H1 (cell line): ENCODE results near the gene FTCDNL1. TPM values are rescaled to one million over a fixed set of nuclear protein-coding genes. Genes with fewer than 3 reads are reported as not detected.

Experiments
- CTCF ChIA-PET: fragments of 300-600 bp; sonication (Branson Sonifier 250); formaldehyde crosslinking; loops from one replicate; lab custom pipeline; 2021; ENCODE audit not compliant: partially characterized antibody; lab: Charles Lee
- POLR2A ChIA-PET: fragments of 300-600 bp; sonication (Branson Sonifier 250); formaldehyde crosslinking; loops from one replicate; lab custom pipeline; 2021; ENCODE audit warnings: inconsistent platforms; ENCODE audit not compliant: partially characterized antibody; lab: Charles Lee
- DNase-seq, 2 experiments: peaks; one replicate each; pipeline versions ENCODE4 v3.0.0 to v3.0.0-alpha.2; 2010 to 2022; ENCODE audit warnings: low spot score in 2 of 2, low read depth in 1 of 2, mixed read lengths in 1 of 2
- FAIRE-seq: peaks from 2 replicates; lab custom pipeline; 2011; peaks lifted over from hg19 to GRCh38; lab: Jason Lieb, UNC
- H2AFZ ChIP-seq: 2 replicates; pipeline ENCODE4 v1.8.1; 2012; ENCODE audit warnings: low read length, inconsistent platforms
- H2AK5ac ChIP-seq: 2 replicates; pipeline ENCODE4 v1.6.1; 2013; ENCODE audit warnings: low read depth, low read length
- H2BK120ac ChIP-seq: replicated peaks from 2 replicates; pipeline ENCODE3; 2013; ENCODE audit warnings: low read depth, low read length, inconsistent platforms
- H2BK12ac ChIP-seq: 2 replicates; pipeline ENCODE4 v1.6.1; 2013; ENCODE audit warnings: low read depth, low read length
- H2BK15ac ChIP-seq: 2 replicates; pipeline ENCODE4 v1.6.1; 2013; ENCODE audit warnings: low read length
- H2BK20ac ChIP-seq: 2 replicates; pipeline ENCODE4 v1.6.1; 2013; ENCODE audit warnings: low read length
- H2BK5ac ChIP-seq: 2 replicates; pipeline ENCODE4 v1.6.1; 2013; ENCODE audit warnings: low read depth, low read length
- H3K14ac ChIP-seq: 2 replicates; pipeline ENCODE4 v1.6.1; 2013; ENCODE audit warnings: inconsistent platforms; ENCODE audit not compliant: insufficient read length
- H3K18ac ChIP-seq: 2 replicates; pipeline ENCODE4 v1.6.1; 2013; ENCODE audit warnings: low read length; ENCODE audit errors: extremely low read depth
- H3K23ac ChIP-seq: 2 replicates; pipeline ENCODE4 v1.6.1; 2013; ENCODE audit warnings: inconsistent platforms; ENCODE audit not compliant: insufficient read length
- H3K23me2 ChIP-seq: 2 replicates; pipeline ENCODE4 v1.6.1; 2013; ENCODE audit warnings: low read depth, low read length
- H3K27ac ChIP-seq: 2 replicates; pipeline ENCODE4 v1.6.1; 2011; ENCODE audit warnings: low read depth, low read length, inconsistent platforms
- H3K27me3 ChIP-seq, 4 experiments: replicated peaks in 1 of 4; 1 replicate in 1 of 4; 2 replicates in 3 of 4; pipeline versions ENCODE4 v1.6.1 to v1.8.1; 2011 to 2013; ENCODE audit warnings: low read length in 3 of 4, mild to moderate bottlenecking in 3 of 4, inconsistent platforms in 2 of 4, mixed read lengths in 2 of 4, moderate library complexity in 1 of 4; ENCODE audit not compliant: control insufficient read depth in 3 of 4, insufficient read depth in 3 of 4; ENCODE audit errors: extremely low read depth in 1 of 4
- H3K36me3 ChIP-seq, 4 experiments: 2 replicates each; pipeline versions ENCODE4 v1.6.1 to v1.8.1; 2011 to 2013; ENCODE audit warnings: mild to moderate bottlenecking in 4 of 4, low read length in 3 of 4, moderate library complexity in 2 of 4, control low read depth in 1 of 4, inconsistent platforms in 1 of 4; ENCODE audit not compliant: insufficient read depth in 4 of 4, control insufficient read depth in 2 of 4
- H3K4ac ChIP-seq: replicated peaks from 2 replicates; pipeline ENCODE3; 2013; ENCODE audit warnings: low read length, low read depth, mixed read lengths, inconsistent platforms; ENCODE audit not compliant: insufficient read length
- H3K4me1 ChIP-seq, 4 experiments: replicated peaks in 1 of 4; 1 replicate in 1 of 4; 2 replicates in 3 of 4; pipeline versions ENCODE4 v1.6.1 to v1.8.1; 2011 to 2013; ENCODE audit warnings: low read length in 3 of 4, inconsistent platforms in 2 of 4, mixed read lengths in 1 of 4; ENCODE audit not compliant: insufficient read depth in 4 of 4, control insufficient read depth in 3 of 4
- H3K4me2 ChIP-seq, 2 experiments: 2 replicates each; pipeline versions ENCODE4 v1.6.1 to v1.8.1; 2011 to 2013; ENCODE audit warnings: low read depth in 2 of 2, low read length in 2 of 2, control low read depth in 1 of 2, inconsistent platforms in 1 of 2, mild to moderate bottlenecking in 1 of 2; ENCODE audit not compliant: insufficient read depth in 1 of 2
- H3K4me3 ChIP-seq, 4 experiments: fragments of 200-600, 300-600 bp in 1 of 4; sonication (generic), shearing (Covaris generic), sonication (Bioruptor Twin) in 1 of 4; 2 replicates each; pipeline versions ENCODE4 v1.5.1 to v1.8.1; 2011 to 2016; ENCODE audit warnings: low read length in 4 of 4, low read depth in 3 of 4, control low read depth in 2 of 4, inconsistent platforms in 2 of 4, mild to moderate bottlenecking in 2 of 4, mixed read lengths in 1 of 4, moderate library complexity in 1 of 4; ENCODE audit not compliant: insufficient read depth in 2 of 4; ENCODE audit errors: extremely low read depth in 1 of 4
- H3K56ac ChIP-seq: replicated peaks from 2 replicates; pipeline ENCODE3; 2013; ENCODE audit warnings: low read depth, mild to moderate bottlenecking, mixed read lengths, low read length, inconsistent platforms; ENCODE audit not compliant: insufficient read length
- H3K79me1 ChIP-seq: 2 replicates; pipeline ENCODE4 v1.6.1; 2013; ENCODE audit warnings: low read depth, low read length, control low read depth
- H3K79me2 ChIP-seq, 2 experiments: 2 replicates each; pipeline versions ENCODE4 v1.6.1 to v1.8.1; 2012 to 2013; ENCODE audit warnings: low read length in 2 of 2, mild to moderate bottlenecking in 2 of 2, inconsistent platforms in 1 of 2; ENCODE audit not compliant: insufficient read depth in 2 of 2, control insufficient read depth in 1 of 2
- H3K9ac ChIP-seq, 4 experiments: replicated peaks in 1 of 4; 1 replicate in 1 of 4; 2 replicates in 3 of 4; pipeline versions ENCODE4 v1.6.1 to v1.8.1; 2011 to 2013; ENCODE audit warnings: low read depth in 3 of 4, low read length in 3 of 4, control low read depth in 2 of 4, mild to moderate bottlenecking in 2 of 4, moderate library complexity in 2 of 4, inconsistent platforms in 1 of 4; ENCODE audit errors: extremely low read depth in 1 of 4
- H3K9me3 ChIP-seq, 2 experiments: 2 replicates each; pipeline versions ENCODE4 v1.6.1 to v1.8.1; 2012 to 2013; ENCODE audit warnings: mild to moderate bottlenecking in 2 of 2, moderate library complexity in 2 of 2, control low read depth in 1 of 2, inconsistent platforms in 1 of 2, low read depth in 1 of 2, low read length in 1 of 2, mixed read lengths in 1 of 2; ENCODE audit not compliant: insufficient read depth in 2 of 2
- H4K20me1 ChIP-seq, 2 experiments: replicated peaks in 1 of 2; 2 replicates each; pipeline versions ENCODE3 to v1.8.1; 2011 to 2013; ENCODE audit warnings: inconsistent platforms in 2 of 2, low read length in 2 of 2, mild to moderate bottlenecking in 1 of 2; ENCODE audit not compliant: insufficient read depth in 2 of 2, control insufficient read depth in 1 of 2
- H4K5ac ChIP-seq: 2 replicates; pipeline ENCODE4 v1.6.1; 2013; ENCODE audit warnings: low read length, low read depth, mixed read lengths, inconsistent platforms; ENCODE audit not compliant: insufficient read length
- H4K8ac ChIP-seq: 2 replicates; pipeline ENCODE4 v1.8.0; 2013; ENCODE audit warnings: mild to moderate bottlenecking, moderate library complexity, low read length, inconsistent platforms; ENCODE audit not compliant: insufficient read depth; ENCODE audit errors: extremely low read depth
- H4K91ac ChIP-seq: replicated peaks from 2 replicates; pipeline ENCODE3; 2013; ENCODE audit warnings: low read length, mixed read lengths, inconsistent platforms; ENCODE audit not compliant: insufficient read length
- BACH1 ChIP-seq: IDR thresholded peaks from 2 replicates; pipeline ENCODE4 v1.6.1; 2012; ENCODE audit warnings: low read length, improper control_type of control experiment
- BCL11A ChIP-seq, 2 experiments: IDR thresholded peaks; one replicate each; pipeline ENCODE4 v1.6.1; 2011; ENCODE audit warnings: low read depth in 2 of 2, low read length in 2 of 2, mild to moderate bottlenecking in 2 of 2
- BRCA1 ChIP-seq: IDR thresholded peaks from 2 replicates; pipeline ENCODE4 v1.6.1; 2012; ENCODE audit warnings: low read depth, low read length, improper control_type of control experiment
- CEBPB ChIP-seq: IDR thresholded peaks from 2 replicates; pipeline ENCODE4 v1.6.1; 2012; ENCODE audit warnings: low read depth, low read length
- CHD2 ChIP-seq: IDR thresholded peaks from 2 replicates; pipeline ENCODE4 v1.6.1; 2012; ENCODE audit warnings: low read length, improper control_type of control experiment
- EP300 ChIP-seq, 2 experiments: IDR thresholded peaks; 1 replicate in 1 of 2; 2 replicates in 1 of 2; pipeline ENCODE4 v1.6.1; 2011 to 2012; ENCODE audit warnings: low read depth in 2 of 2, low read length in 2 of 2, mild to moderate bottlenecking in 2 of 2, borderline replicate concordance in 1 of 2, inconsistent platforms in 1 of 2, moderate library complexity in 1 of 2
- JUND ChIP-seq: IDR thresholded peaks from 2 replicates; pipeline ENCODE4 v1.6.1; 2011; ENCODE audit warnings: mild to moderate bottlenecking, improper control_type of control experiment, low read length
- KDM5A ChIP-seq: fragments of 200-600 bp; IDR thresholded peaks from 2 replicates; pipeline ENCODE4 v1.7.1; 2012; ENCODE audit warnings: mild to moderate bottlenecking, low read length, inconsistent platforms, mixed read lengths
- MAFK ChIP-seq: IDR thresholded peaks from 2 replicates; pipeline ENCODE4 v1.6.1; 2012; ENCODE audit warnings: low read depth, mild to moderate bottlenecking, improper control_type of control experiment, low read length
- PHF8 ChIP-seq: fragments of 200-600 bp; sonication (generic); conservative IDR thresholded peaks from 2 replicates; pipeline ENCODE4 v1.7.1; 2012; ENCODE audit warnings: low read depth, mild to moderate bottlenecking, inconsistent platforms, low read length, moderate library complexity
- RNF2 ChIP-seq: fragments of 200-900, 300-1000 bp; sonication (generic); IDR thresholded peaks from 2 replicates; pipeline ENCODE4 v1.7.1; 2016; ENCODE audit warnings: borderline replicate concordance, low read depth, mild to moderate bottlenecking, antibody characterized with exemption, low read length; ENCODE audit not compliant: poor library complexity, severe bottlenecking; ENCODE audit errors: missing control alignments
- SIRT6 ChIP-seq: IDR thresholded peaks from one replicate; pipeline ENCODE4 v1.7.1; 2012; ENCODE audit warnings: low read length, inconsistent platforms
- SRF ChIP-seq: IDR thresholded peaks from 2 replicates; pipeline ENCODE4 v1.6.1; 2011; ENCODE audit warnings: mild to moderate bottlenecking, low read depth, low read length, moderate library complexity
- ZNF274 ChIP-seq: IDR thresholded peaks from 2 replicates; pipeline ENCODE4 v1.7.0; 2012; ENCODE audit warnings: low read length, borderline replicate concordance; ENCODE audit errors: extremely low read depth
- WGBS, 2 experiments: shearing (Covaris generic) in 1 of 2; methylation state at CpG; one replicate each; pipeline versions ENCODE4 v1.1.6 to v1.1.7; 2013 to 2015; ENCODE audit warnings: low lambda C conversion rate in 2 of 2, mixed read lengths in 2 of 2, inconsistent platforms in 1 of 2, low coverage in 1 of 2, missing lambda C conversion rate in 1 of 2; ENCODE audit not compliant: insufficient replicate concordance in 2 of 2, insufficient coverage in 1 of 2, insufficient read length in 1 of 2; ENCODE audit errors: extremely low coverage in 1 of 2, missing lambda C conversion rate in 1 of 2; 5-methylcytosine and 5-hydroxymethylcytosine counted together
- polyA plus RNA-seq, 7 experiments: library from polyadenylated mRNA; depleted of rRNA in 3 of 7; stranded (reverse) in 5 of 7; unstranded in 2 of 7; fragments of >200 nt in 5 of 7; fragments of 200-250 nt in 2 of 7; gene quantifications; 1 replicate in 5 of 7; 2 replicates in 1 of 7; 4 replicates in 1 of 7; pipeline versions ENCODE4 v1.2.1 to v1.2.3, GENCODE V29; 2011 to 2013; ENCODE audit warnings: missing spikeins in 2 of 7, mixed read lengths in 2 of 7
- total RNA-seq: library from RNA; stranded (reverse); fragmentation: NEBNext Ultra II Directional; extraction: Animal tissue kit (Norgen Biotek cat#: 25700); gene quantifications from 2 replicates; pipeline ENCODE4 v1.2.1, GENCODE V29; 2021
- TF ChIP-seq, protein P1 (sequence below): IDR thresholded peaks from 2 replicates; pipeline ENCODE4 v1.6.1; 2011; ENCODE audit warnings: low read depth, mild to moderate bottlenecking, low read length; ENCODE audit not compliant: insufficient read depth

FTCDNL1 gene
- total and polyA plus RNA-seq, 2 of the 8 experiments (the other 6 are each of a cell fraction or from before 2014, with no cell fraction given), result 0.41 to 0.97 TPM

DNA sequence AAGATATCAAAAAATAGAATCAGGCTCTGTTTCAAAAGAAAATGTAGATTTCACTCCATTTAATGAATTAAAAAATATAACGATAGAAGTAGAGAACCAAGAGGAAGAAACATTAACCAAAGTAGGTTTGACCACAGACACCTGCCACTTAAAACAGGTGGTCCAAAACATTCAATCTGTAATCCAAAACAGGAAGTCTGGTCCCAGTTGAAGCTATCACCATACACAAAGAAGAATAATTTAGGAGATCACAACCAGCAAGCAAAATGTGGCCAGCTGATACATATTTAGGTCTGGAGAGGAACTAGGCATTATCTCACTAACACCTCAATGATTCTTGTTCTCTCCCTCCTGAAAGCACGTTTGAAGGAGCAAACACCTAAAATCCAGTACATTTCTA, 73.1 kb downstream of the FTCDNL1 start:
- H2BK120ac ChIP-seq, result no peak overlapping the region
- DNase-seq (no peak), FAIRE-seq (no peak)
- no peak overlapping the region for H2BK15ac ChIP-seq
- peaks cover 0 to 3% of the 10 kb centered on the region in 2 experiments; a peak in 2 of 4 replicates for H3K9me3 ChIP-seq
- no peak overlapping the region for H2BK20ac ChIP-seq
- no peak overlapping the region for H4K5ac ChIP-seq
- no peak overlapping the region for H2BK12ac ChIP-seq
- no peak overlapping the region for H3K18ac ChIP-seq
- H3K9ac ChIP-seq, result no peak overlapping the region
- no peaks in the 10 kb centered on the region for H3K27me3 ChIP-seq
- H3K4me3 ChIP-seq, result no peak overlapping the region
- H3K23me2 ChIP-seq, result no peaks in the 10 kb centered on the region
- H2AFZ ChIP-seq, result no peak overlapping the region
- no peaks in the 10 kb centered on the region for H3K4me1 ChIP-seq
- no peak overlapping the region for H3K14ac ChIP-seq
- no peak overlapping the region for H2AK5ac ChIP-seq
- H4K91ac ChIP-seq, result no peak overlapping the region
- no peak overlapping the region for H3K4ac ChIP-seq
- no peak overlapping the region for H4K8ac ChIP-seq
- ChIA-PET POLR2A (no interaction called here), CTCF (no interaction called here)
- no peak overlapping the region for H3K4me2 ChIP-seq
- H3K56ac ChIP-seq, result no peak overlapping the region
- no peak overlapping the region for H3K23ac ChIP-seq
- no peak overlapping the region for H2BK5ac ChIP-seq
- 83% methylated on average over 2 of the region's 2 CpGs; no CpG with 5 or more reads in 1 of the 2 experiments for WGBS, 2 experiments
- no peak overlapping the region for H3K27ac ChIP-seq
- no peaks in the 10 kb centered on the region for H3K79me2 ChIP-seq
- H3K79me1 ChIP-seq, result no peaks in the 10 kb centered on the region
- H3K36me3 ChIP-seq, result no peaks in the 10 kb centered on the region
- H4K20me1 ChIP-seq, result no peaks in the 10 kb centered on the region
- TF ChIP-seq CEBPB, result no peak
- no peak for TF ChIP-seq BACH1
- no peak for TF ChIP-seq JUND
- no peak for TF ChIP-seq MAFK
- no peak for TF ChIP-seq PHF8
- no peak for TF ChIP-seq ZNF274
- no peak for TF ChIP-seq EP300 (IDR thresholded peaks at IDR 0.05; ENCODE audit: borderline replicate concordance in 1 of 2, low read depth in 2 of 2, low read length in 2 of 2)
- no peak for TF ChIP-seq RNF2
- no peak for TF ChIP-seq SRF
- TF ChIP-seq BCL11A (IDR thresholded peaks at IDR 0.05; ENCODE audit: low read depth in 2 of 2, low read length in 2 of 2), result no peak
- TF ChIP-seq, protein P1, sequence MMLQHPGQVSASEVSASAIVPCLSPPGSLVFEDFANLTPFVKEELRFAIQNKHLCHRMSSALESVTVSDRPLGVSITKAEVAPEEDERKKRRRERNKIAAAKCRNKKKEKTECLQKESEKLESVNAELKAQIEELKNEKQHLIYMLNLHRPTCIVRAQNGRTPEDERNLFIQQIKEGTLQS, result no peak
- no peak for TF ChIP-seq BRCA1
- TF ChIP-seq KDM5A, result no peak
- TF ChIP-seq CHD2, result no peak
- TF ChIP-seq SIRT6, result no peak
